ENCODE data around the gene DLG2.

DLG2 gene

DNA sequence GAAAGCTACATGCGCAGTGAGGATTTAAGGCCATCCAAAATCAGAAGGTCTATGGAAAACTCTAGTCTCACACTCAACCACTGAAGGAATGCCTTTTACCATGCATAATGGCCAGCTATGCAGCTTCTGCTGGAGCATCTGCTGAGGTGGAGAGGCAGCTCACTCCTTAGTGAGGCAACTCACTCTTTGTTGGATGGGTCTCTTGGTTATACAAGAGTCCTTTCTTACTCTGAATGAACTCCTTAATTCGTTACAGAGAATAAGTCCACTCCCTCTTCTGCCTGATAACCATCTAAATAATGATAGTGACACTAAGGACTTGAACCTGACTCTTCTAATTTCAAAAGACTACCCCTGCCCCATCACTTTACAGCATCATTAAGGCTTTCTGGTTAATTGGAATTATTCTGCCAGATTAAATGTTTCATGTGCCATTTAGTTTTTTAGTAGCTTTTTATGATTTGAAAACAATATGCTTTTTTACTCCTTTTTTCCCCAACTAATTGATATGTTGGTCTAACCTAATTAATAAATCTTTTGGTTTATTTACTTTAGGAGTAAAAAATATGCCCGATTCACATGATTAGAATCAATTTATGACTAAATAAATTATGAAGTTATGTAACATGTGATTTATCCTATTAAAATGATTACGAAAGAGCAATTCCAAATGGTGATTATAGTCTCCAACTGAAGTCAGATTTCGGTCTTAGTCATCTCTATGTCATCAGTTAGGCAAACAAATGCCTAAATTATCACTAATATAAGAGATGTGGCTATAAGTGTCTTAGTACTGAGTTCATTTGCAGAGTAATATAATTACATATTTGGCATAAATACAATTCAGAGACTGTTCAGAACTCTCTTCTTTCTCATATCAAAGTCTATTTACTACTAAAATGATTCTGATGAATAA, 2054.3 kb downstream of the DLG2 start:
- no peak for DNase-seq (ENCODE audit: low spot score)
- in situ Hi-C loops (cut with MboI; ENCODE audit: low sequenced_read_pairs, unreplicated experiment), result no loop called here
- TF ChIP-seq, protein P1, sequence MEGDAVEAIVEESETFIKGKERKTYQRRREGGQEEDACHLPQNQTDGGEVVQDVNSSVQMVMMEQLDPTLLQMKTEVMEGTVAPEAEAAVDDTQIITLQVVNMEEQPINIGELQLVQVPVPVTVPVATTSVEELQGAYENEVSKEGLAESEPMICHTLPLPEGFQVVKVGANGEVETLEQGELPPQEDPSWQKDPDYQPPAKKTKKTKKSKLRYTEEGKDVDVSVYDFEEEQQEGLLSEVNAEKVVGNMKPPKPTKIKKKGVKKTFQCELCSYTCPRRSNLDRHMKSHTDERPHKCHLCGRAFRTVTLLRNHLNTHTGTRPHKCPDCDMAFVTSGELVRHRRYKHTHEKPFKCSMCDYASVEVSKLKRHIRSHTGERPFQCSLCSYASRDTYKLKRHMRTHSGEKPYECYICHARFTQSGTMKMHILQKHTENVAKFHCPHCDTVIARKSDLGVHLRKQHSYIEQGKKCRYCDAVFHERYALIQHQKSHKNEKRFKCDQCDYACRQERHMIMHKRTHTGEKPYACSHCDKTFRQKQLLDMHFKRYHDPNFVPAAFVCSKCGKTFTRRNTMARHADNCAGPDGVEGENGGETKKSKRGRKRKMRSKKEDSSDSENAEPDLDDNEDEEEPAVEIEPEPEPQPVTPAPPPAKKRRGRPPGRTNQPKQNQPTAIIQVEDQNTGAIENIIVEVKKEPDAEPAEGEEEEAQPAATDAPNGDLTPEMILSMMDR (IDR thresholded peaks at IDR 0.05; ENCODE audit: borderline replicate concordance, control extremely low read depth, extremely low read depth, insufficient read depth, missing control alignments), result no peak

DNA sequence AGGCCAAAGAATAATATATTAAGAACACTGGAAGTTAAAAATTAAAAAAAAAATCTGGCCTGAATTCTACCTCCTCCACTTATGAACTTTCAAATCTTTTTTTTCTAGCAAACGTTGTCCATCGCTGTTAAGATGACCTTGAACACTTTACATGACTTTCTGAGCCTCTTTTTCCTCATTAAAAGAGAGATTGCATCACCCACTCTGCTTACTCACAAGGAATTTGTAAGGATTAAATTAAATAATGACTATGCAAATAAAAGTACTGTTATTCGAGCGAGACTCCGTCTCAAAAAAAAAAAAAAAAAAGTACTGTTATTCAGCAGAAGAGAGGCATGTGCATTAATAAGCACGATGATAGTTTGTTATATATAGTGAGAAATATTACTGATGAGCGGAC, 2055.8 kb downstream of the DLG2 start:
- in situ Hi-C loops (cut with MboI; ENCODE audit: low sequenced_read_pairs, unreplicated experiment), result no loop called here
- DNase-seq (ENCODE audit: low spot score), result no peak
- TF ChIP-seq, protein P1 (IDR thresholded peaks at IDR 0.05; ENCODE audit: borderline replicate concordance, control extremely low read depth, extremely low read depth, insufficient read depth, missing control alignments), result no peak

DNA sequence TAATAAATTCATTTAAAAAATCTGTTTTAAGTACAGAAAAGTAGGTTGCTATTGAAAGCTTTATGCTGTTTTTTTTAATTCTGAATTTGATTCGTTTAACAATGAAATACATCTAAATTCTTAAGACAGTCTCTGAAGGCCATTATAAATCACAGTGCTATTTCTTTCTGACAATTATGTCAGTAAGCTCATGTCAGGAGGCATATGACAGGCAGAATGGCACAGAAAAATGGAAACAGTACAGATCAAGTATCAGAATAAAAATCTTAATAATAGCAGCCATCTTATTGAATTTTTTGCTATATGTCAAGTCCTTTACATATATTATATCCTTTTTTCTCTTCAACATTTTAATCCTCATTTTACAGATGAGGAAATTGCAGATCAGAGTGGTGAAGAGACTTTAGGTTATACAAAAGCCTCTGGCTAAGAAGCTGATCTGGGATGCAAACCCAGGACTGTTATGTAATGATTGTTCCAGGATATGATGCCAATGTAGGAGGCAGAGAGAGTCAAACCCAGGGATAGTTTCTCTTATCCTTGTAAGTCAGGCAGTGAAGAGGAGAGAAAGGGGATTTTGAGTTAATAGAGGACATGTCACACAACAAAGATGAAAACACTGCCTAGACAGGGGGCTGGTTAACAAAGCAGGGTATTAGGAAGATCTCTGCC, 2057.9 kb downstream of the DLG2 start:
- in situ Hi-C loops (cut with MboI; ENCODE audit: low sequenced_read_pairs, unreplicated experiment), result no loop called here
- DNase-seq (ENCODE audit: low spot score), result no peak
- TF ChIP-seq, protein P1 (IDR thresholded peaks at IDR 0.05; ENCODE audit: borderline replicate concordance, control extremely low read depth, extremely low read depth, insufficient read depth, missing control alignments), result no peak

DNA sequence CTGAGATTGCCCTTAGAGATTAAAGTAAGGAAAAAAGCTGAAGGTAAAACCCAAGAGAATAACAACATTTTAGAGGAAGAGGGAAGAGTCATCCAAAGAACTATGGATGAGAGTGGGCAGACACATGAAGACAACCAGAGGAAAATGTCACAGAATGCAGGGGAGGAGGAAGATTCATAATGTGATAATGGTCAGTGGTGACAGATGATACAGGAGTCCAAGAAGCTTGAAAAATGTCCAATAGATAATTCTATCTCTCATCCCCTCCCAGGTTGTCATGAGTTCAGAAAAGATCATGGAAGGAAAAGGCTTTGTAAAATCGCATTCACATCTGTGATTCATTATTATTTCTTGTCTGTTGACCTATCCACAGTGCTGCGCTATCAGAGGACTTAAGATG, 2058.6 kb downstream of the DLG2 start:
- in situ Hi-C loops (cut with MboI; ENCODE audit: low sequenced_read_pairs, unreplicated experiment), result no loop called here
- TF ChIP-seq, protein P1 (IDR thresholded peaks at IDR 0.05; ENCODE audit: borderline replicate concordance, control extremely low read depth, extremely low read depth, insufficient read depth, missing control alignments), result no peak
- DNase-seq (ENCODE audit: low spot score), result no peak

DNA sequence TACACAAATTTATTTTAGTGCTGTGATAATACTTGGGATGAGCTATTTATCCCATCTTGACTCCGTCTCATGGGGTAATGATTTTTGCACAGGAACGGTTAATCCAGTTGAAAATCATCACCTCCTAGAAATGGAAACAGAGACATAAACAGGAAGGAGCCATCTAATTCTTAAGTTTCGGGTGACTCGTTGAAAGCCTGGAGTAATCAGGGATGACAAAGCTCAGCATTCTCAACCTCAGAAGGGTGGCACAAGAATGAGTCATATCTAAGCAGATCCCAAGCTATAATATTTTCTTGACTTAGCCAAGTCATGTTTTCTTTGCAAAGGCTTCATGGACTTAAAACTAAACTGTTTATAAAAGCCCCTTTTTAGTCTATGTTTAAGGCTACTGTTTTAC, 2060.2 kb downstream of the DLG2 start:
- in situ Hi-C loops (cut with MboI; ENCODE audit: low sequenced_read_pairs, unreplicated experiment), result no loop called here
- TF ChIP-seq, protein P1 (IDR thresholded peaks at IDR 0.05; ENCODE audit: borderline replicate concordance, control extremely low read depth, extremely low read depth, insufficient read depth, missing control alignments), result no peak
- no peak for DNase-seq (ENCODE audit: low spot score)

DNA sequence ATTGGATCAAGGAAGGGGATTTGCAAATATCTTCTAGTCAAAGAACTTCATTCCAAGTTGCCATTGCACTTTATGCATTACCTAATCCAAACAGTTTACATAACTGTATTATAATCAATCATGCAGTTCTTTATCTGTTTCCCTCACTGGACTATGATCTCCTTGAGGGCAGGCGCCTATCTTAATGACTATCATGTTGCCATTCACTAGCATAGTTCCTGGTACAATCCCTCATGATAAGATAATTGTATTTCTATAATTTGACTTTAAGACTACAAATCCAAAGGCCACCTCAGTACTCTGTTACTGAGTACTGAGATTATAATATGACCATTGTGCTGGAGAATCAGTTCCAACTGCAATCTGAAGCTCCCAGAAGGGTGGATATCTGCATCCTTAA, 2062.3 kb downstream of the DLG2 start:
- TF ChIP-seq, protein P1 (IDR thresholded peaks at IDR 0.05; ENCODE audit: borderline replicate concordance, control extremely low read depth, extremely low read depth, insufficient read depth, missing control alignments), result no peak
- in situ Hi-C loops (cut with MboI; ENCODE audit: low sequenced_read_pairs, unreplicated experiment), result no loop called here

More for the DNA sequence above, 2062.3 kb downstream of the DLG2 start:
- DNase-seq (ENCODE audit: low spot score), result no peak
